Body of pancreas (tissue), 4 donors: ENCODE measurements around the gene NCOA1.

Experiments
- POLR2A ChIP-seq, 3 donors: fragments of 450-650 bp; IDR thresholded peaks; one replicate each; pipeline ENCODE4 v1.6.1; 2016; ENCODE audit warnings: antibody characterized with exemption in 3 of 3, mild to moderate bottlenecking in 2 of 3
- TF ChIP-seq, protein P1 (sequence below), 7 experiments: fragments of 450-650 bp in 4 of 7; fragments of 200-600 bp in 3 of 7; sonication (generic) in 3 of 7; IDR thresholded peaks; one replicate each; pipeline ENCODE4 v1.5.1; 2016 to 2019; ENCODE audit warnings: antibody characterized with exemption in 7 of 7

- TF ChIP-seq, protein P1, sequence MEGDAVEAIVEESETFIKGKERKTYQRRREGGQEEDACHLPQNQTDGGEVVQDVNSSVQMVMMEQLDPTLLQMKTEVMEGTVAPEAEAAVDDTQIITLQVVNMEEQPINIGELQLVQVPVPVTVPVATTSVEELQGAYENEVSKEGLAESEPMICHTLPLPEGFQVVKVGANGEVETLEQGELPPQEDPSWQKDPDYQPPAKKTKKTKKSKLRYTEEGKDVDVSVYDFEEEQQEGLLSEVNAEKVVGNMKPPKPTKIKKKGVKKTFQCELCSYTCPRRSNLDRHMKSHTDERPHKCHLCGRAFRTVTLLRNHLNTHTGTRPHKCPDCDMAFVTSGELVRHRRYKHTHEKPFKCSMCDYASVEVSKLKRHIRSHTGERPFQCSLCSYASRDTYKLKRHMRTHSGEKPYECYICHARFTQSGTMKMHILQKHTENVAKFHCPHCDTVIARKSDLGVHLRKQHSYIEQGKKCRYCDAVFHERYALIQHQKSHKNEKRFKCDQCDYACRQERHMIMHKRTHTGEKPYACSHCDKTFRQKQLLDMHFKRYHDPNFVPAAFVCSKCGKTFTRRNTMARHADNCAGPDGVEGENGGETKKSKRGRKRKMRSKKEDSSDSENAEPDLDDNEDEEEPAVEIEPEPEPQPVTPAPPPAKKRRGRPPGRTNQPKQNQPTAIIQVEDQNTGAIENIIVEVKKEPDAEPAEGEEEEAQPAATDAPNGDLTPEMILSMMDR (IDR thresholded peaks at IDR 0.05): no peak
- TF ChIP-seq POLR2A (IDR thresholded peaks at IDR 0.05): no peak
Measured at GRCh38 chr2:24793761-24794435, 302.8 kb downstream of the NCOA1 start.
